Epidermal melanocyte (primary cell): Measurements from ENCODE around the gene IQCN.

Source experiments
- DNase-seq: peaks from one replicate; pipeline ENCODE4 v3.0.0; 2011; ENCODE audit warnings: low spot score; ENCODE audit not compliant: insufficient read length

The IQCN gene, protein sequence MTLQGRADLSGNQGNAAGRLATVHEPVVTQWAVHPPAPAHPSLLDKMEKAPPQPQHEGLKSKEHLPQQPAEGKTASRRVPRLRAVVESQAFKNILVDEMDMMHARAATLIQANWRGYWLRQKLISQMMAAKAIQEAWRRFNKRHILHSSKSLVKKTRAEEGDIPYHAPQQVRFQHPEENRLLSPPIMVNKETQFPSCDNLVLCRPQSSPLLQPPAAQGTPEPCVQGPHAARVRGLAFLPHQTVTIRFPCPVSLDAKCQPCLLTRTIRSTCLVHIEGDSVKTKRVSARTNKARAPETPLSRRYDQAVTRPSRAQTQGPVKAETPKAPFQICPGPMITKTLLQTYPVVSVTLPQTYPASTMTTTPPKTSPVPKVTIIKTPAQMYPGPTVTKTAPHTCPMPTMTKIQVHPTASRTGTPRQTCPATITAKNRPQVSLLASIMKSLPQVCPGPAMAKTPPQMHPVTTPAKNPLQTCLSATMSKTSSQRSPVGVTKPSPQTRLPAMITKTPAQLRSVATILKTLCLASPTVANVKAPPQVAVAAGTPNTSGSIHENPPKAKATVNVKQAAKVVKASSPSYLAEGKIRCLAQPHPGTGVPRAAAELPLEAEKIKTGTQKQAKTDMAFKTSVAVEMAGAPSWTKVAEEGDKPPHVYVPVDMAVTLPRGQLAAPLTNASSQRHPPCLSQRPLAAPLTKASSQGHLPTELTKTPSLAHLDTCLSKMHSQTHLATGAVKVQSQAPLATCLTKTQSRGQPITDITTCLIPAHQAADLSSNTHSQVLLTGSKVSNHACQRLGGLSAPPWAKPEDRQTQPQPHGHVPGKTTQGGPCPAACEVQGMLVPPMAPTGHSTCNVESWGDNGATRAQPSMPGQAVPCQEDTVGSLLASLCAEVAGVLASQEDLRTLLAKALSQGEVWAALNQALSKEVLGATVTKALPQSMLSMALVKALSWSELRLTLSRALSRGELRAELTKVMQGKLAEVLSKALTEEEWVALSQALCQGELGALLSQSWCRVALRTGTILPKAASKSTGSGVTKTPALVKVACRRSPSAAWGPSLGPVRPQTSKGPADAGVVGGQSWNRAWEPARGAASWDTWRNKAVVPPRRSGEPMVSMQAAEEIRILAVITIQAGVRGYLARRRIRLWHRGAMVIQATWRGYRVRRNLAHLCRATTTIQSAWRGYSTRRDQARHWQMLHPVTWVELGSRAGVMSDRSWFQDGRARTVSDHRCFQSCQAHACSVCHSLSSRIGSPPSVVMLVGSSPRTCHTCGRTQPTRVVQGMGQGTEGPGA (N-terminal part only)

DNA sequence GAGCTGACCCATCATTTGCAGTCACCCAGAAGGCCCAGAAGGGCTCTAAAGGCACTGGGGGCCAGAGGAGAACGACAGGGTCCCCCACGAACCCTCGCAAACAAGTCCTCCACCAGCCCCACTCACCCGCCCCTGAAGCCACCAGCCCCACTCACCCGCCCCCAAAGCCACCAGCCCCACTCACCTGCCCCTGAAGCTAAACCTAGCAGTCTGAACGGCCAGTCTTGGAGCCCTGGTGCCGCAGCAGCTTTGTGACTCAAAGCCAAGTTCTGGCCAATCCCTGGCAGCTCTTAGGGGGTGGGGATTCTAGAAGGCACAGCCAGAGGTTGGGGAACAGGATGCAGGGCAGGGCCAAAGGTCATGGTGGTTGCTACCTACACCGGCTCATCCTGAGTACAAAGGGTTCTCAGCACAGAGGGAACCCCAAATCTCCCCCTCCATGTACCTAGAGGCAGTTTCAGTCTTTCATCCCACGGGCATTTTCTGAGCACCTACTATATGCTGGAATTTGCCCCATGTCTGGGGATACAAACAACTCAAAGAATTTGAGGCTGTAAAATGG lies at the start of gene IQCN:
Gene IQCN (minus strand): TSS at position 234 of the 562 bp plus-strand sequence. CDS start 4,974 bp downstream, outside the sequence.
- no peak for DNase-seq

DNA sequence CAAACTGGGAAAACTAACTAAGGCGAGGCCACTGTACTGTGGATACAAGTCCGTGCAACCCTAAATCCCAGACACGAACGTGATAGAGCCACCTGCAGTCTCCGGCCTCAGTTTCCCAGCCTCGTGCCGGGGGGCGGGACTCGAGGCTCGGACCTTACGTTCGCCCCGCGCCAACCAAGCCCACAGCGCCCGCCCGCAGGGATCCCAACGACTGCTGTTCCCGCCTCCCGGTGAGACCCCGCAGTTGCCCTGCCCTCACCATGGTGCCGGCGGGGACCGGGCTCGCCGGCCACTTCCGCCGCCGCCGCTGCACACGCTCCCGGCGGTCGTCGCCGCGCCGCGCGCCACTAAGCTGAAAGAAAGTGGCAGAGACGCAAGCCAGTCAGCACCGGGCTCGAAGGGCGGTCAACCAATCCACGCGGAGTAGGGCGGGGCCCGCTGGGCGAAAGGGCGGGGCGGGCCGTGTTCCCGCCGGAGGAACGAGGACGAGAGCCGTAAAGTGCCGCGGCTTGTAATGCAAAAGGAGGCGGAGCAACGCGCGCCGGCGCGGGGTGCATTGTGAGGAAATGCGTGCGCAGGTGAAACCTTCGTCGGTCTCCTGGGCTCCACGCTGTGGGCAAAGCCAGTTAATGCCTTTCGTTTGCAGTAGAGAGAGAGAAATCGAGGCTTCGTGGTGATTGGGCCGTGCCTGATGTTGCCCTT lies 48.7 kb upstream of the IQCN start, which contains the start of gene LSM4:
Gene LSM4 (minus strand): TSS at position 318 of the 702 bp plus-strand sequence. CDS start 56 bp downstream, at position 262.
- DNase-seq: peak; percentile 99

DNA sequence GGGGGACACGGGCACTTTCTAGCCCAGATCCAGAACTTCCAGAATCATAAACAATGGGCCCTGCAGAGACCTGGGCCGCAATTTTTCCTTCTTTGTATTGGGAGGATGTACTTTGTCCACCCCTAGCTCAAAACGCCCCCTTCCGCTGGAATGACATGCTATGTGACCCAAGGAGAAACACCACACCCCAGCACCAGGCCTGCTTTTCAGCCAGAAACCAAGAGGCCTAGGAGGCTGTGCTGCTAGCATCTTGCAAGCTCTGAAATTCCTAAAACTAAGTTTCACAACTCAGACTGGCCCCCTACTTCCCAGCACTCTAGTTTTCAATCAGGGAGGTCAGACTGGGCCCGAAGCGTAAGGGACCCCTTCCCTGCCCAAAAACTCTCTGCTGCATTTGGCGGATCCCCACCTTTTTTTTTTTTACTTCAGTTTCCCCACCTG lies 48.1 kb upstream of the IQCN start:
- DNase-seq: peak; percentile 60

DNA sequence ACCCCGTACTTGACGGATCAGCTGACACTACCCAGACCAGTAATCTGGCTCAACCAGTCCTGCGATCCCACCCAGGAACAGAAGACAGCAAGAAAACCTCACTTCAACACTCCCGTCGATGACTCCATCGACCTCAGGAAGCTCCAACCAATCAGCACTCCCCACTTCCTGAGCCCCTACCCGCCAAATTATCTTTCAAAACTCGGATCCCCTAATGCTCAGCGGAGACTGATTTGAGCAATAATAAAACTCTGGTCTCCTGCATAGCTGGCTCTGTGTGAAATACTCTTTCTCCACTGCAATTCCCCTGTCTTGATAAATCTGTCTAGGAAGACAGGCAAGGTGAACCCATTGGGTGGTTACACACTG lies 47.5 kb upstream of the IQCN start:
- no peak for DNase-seq

DNA sequence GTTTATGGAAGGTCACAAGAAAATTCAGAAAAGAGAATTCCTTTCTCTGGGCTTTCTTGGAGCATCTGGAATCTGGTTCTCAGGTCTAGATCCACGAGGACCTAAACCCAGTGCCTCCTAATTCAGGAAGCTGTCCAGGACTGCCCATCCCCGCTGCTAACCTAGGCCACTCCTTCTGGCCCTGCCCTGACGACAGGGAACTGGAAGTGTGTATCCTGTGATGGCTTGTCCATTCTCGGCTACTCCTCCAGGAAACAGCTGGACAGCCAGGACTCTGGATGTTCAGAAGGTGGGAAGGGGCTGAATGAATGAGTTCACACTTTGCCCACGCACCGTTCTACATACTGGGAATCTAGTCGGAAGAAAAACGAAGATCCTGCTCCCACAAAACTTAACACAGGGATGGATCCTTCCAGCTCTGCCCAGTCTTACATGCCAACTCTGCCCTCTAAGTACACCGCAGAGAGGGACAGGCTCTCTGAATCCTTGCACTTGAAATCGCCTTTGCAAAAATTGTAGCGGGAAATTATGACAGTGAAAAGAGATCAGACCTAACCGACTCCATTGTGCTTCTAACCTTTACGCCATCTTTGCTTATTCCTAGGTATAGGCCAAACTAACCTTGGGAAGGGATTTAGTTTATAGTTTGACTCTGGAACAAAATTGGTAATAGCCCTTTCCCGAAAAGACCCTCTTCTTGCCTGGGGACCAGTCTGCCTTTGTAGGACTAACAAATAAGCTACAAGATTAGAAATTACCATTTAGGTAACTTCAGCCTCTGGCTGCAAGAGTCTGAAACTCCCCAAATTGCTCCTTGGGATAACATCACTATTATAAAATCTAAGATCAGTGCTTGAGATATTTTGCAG lies 46.8 kb upstream of the IQCN start:
- no peak for DNase-seq

DNA sequence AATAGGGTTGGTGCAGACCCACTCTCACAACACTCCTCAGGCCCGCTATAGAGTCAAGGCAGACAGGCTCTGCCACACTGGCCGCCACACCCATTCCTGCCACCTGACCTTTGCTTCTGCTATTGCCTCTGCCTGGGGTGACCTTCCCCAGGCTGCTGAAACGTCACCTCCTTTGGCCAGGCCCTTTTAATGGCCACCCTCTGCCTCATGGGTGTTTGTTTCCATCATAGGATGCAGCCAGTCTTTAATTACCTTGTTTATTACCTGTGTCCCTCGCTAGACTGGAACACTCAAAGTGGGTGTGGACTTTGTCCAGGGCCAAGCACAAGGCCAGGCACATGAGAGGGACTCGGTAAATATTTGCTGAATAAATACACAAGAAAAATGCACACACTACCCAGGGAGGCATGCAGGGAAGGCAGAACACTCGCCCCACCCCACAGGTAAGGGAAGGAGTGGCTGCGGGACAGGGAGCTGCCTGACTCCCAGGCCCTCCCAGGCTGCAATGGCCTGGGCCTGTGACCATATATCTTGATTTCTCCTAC lies 45.4 kb upstream of the IQCN start:
- no peak for DNase-seq

DNA sequence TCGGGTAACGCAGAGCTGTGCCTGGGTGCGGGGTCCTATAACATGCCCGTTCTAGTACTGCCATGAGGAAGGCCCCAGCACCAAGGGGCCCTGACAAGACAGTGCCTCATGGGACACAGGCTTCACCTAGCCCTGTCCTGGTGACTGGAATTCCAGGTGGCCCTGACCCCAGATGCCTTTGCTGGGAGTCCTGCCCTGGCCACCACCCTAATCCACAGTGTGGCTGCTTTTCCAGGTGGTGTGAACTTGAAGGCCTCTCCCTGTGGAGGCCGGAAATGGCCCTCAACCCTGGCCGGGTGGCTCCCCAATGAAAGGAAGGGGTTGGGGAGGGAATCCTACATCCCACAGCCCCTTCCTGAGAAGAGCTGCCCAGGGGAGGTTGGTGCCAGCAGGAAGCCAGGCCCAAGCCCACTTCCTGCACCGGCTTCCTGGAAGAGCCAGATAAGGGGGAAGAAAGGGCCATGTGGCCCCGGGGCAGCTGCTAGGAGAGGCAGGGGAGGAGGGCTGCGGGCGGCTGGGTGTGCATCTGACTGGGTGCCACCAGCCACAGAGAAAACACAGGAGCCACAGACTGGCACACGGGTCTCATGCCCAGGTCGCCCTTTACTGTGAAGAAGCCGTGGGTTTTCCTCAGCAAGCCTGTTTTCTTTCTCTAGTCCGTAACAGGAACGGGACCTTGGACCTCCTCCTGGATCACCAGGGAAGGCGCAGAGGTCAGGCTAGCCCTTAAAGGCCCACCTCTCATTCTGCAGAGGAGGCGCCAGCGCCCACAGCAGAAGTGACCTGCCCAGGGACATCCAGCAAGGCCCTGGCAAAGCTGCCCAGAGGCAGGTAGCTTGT lies 43.9 kb upstream of the IQCN start:
- no peak for DNase-seq

DNA sequence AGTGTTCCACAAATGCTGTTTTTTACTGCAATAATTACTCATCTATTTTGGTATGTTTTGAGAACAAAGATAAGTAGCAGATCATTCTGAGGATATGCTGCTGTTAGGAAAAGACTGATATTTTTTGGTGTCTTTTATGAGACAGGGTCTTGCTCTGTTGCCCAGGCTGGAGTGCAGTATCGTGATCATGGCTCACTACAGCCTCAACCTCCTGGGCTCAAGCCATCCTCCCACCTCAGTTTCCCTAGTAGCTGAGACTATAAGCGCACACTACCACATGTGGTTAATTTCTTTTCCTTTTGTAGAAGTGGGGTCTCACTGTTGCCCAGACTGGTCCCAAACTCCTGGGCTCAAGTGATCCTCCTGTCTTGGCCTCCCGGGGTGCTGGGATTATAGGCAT lies 39.1 kb upstream of the IQCN start:
- DNase-seq: no peak

DNA sequence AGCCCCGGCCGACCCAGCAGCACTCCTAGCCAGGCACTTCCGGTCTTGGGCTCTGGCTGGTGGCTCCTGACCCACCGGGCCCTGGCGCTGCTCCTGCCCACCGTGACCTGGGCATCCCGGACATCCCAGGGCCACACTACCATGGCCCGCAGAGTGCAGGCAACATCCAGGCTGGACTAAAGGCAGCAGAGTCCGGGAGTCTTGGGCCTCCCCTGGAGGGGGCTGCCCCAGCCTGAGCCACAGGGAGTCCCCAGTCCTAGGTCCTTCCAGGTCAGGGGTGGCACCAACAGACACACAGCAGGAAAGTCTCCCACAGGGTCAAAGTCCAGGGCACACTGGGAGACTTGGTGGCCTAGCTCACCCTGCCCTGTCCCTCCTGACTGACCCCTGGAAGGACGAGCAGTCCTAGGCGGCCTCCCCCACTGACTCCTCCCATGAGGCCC lies 37.9 kb upstream of the IQCN start:
- no peak for DNase-seq

DNA sequence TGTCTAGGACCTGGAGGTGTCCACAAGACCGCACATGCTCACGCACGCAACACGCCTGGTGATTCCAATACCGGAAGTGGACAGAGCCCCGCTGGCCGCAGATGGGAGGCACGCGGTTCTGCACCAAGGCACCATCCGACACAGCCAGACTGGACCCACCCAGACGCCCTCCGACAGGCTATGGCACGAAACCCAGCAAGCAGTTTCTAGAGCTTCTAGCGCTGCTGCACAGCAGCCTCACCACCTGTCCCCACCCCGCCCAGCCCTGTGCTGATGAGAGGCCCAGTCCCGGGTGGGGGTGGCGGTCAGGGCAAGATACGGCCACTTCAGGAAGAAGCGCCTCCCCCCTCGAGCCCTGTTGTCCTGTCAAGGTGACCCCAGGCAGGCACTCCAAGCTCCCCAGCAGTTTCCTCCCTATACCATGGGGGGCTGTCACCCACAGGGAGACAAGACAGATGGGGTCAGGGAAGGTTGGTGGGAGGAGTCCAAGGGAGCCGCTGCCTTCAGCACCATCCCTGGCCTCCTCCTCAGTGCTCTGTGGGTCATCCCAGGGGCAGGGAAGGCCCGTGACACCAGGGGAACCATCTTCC lies 37.3 kb upstream of the IQCN start:
- no peak for DNase-seq

DNA sequence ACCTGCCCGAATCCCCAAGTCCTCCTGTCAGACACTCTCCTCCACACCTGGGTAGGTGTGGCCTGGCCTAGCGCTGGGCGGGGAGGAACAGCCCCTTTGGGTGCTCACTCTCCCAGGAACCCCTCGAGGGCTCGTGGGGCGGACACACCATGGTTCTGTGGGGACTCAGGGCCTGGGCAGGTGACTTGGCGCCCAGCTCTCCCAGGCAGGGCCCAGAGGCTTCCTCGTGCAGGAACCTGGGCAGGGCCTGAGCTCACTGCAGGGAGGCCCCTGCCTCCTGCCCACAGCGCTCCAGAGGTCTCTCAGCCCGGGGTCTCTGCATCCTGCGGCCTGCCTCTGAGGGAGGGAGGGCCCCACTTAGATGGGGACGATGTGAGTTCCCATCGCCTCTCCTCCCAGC lies 36.7 kb upstream of the IQCN start:
- no peak for DNase-seq

DNA sequence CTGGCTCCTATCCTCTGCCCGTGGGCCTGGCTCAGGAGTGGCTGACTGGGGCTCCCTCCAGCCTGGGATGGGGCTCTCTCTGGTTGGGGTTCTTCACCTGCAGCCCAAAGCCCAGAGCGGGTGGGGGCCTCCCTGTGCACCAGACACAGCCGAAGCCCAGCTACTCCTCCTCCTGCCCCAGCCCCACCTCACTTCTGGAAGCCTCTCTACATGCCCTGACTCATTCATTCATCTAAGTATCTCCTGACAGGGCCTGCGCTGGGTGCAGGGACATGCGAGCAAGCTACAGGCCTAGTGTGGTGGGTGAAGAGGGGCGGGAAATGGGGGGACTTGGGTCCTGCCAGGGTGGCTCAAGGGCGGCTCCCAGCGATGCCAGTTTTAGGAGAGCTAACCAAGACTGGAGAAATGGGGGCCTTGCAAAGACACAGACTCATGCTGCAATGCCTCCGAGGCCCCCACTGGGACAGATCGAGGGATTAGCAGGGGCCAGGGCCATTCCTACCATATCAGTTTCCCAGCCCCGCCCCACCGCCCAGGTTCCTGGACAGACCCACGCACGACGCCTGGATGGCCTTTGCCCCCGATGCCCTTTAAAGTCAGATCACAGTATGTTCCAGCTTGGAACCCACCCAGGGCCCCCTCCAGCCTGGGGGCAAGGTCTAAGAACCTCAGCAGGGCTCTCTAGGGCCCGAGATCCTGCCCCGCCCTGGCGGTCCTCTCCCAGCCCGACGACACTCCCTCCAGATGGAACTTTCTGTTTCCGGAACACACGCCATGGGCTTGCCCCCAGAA lies 36.1 kb upstream of the IQCN start:
- no peak for DNase-seq

DNA sequence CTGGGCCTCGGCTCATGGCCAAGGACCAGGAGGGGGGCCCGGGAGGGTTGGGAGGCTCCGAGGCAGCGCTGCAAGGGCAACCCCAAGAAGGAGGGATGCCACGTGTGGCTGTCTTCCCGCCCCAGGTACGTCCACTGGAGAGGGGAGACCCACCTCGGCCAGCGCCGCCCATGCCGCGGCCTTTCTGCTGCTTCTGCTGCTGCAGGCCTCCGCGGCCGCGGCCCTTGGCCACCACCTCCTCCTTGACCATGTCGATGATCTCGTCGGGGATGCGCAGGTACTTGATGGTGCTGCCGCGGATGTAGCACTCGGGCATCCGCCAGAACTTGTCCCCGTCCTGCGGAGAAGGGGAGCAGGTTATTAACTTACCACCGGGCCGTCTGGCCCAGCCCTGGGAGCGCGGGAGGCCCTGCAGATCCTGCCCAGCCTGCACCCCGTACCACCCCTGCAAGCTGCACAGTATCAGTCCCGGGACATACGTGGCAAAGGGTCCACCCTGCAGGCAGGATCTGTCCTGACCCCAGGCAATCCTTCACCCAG lies 35.3 kb upstream of the IQCN start:
- no peak for DNase-seq

DNA sequence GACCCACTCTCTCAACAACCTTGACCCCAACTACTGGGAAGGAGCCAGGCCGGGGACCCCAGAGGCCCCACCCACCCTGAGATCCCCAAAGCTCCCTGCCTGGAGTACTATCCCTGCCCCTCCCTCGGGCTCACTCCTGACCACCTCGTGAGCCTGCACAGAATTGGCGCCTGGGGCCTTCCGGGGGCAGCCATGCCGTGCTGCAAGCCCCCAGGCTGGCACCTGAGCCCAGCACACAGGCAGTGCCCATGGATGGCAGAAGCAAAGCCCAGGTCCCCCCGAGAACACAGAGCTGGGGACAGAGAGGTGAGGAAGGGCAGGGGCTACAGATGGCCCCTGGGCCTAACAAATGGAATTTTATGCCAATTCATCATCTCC lies 34.7 kb upstream of the IQCN start:
- no peak for DNase-seq

DNA sequence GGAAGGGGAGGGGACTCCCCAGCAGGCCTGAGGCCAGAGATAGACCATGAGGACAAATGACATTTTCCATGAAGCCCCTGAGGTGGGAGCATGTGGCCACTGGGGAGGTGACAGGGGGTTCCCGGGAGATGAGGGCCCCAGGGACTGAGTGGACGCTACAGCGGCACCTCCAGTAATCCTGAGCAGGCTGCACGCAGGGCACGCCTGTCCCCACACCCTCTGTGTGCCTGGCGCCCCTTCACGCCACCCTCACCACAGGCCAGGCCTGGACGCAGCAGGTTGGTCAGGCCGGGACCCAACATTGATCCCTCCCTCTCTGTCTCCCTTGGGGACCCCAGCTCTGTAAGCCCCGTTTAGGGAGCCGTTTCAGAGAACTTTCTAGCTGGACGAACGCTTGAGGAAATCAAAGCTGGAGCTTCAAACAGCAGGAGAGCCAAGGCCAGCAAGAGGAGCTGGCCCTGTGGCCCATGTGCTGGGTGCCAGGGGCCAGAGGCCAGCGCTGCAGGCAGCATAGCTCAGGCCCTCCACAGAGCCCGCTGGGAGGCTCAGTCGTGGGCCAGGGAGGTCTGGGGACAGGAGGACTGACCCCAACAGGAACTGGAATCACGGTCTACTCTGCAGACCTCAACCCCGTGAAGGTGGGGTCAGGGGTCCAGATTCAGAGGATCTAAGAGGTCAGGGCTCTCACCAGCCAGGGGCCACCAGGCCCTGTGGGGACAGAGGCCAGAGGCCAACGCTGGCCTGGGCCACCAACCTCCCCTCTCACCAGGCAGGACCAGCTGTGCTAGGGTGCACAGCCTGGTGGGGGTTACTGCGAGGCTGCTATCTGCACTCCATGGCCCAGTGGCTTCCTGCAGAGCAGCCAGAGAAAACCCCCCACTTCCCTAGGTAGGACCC lies 34.0 kb upstream of the IQCN start:
- DNase-seq: no peak

DNA sequence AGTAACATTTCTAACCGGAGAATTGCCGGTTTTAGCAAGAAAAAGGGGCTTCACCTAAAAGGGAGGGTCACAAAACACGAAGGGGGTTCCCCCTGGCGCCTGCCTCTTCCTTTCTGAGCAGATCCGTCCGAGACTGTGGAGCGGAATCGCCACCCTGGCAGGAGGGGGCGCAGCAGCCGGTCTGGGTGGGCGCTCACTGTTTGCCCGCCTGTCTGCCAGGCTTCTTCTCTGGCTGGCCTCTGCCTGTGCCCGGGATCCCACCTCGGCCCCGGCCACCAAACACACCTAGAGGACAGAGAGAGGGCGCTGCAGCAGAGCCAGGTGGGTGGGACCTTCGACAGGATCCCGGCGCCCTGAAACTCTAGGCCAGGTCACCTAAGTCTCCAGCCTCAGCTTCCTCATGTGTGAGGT lies 33.0 kb upstream of the IQCN start:
- no peak for DNase-seq
